Endothelial cell of umbilical vein (primary cell): ENCODE results near the gene PPP1R13L. TPM values are rescaled to one million over a fixed set of nuclear protein-coding genes. Genes with fewer than 3 reads are reported as not detected.

Experiments used
- BruUV-seq: library from RNA; stranded (reverse); fragments of 400-500 nt; replicated peaks from 2 replicates; lab custom pipeline; 2021; lab: Mats Ljungman, UMichigan
- CTCF ChIA-PET: fragments of 300-600, 350-600 bp; sonication (Branson Sonifier 250); formaldehyde crosslinking; loops from one replicate; lab custom pipeline; 2021; ENCODE audit warnings: antibody characterized with exemption, inconsistent platforms; lab: Charles Lee
- POLR2A ChIA-PET: fragments of 300-600, 350-600 bp; sonication (Branson Sonifier 250); formaldehyde crosslinking; loops from one replicate; lab custom pipeline; 2021; ENCODE audit warnings: antibody characterized with exemption, inconsistent platforms; lab: Charles Lee
- DNase-seq: peaks from one replicate; pipeline ENCODE4 v3.0.0-alpha.2; 2011; ENCODE audit warnings: low read depth, low spot score
- FAIRE-seq: peaks from 2 replicates; lab custom pipeline; 2011; peaks lifted over from hg19 to GRCh38; lab: Jason Lieb, UNC
- H2AFZ ChIP-seq: 2 replicates; pipeline ENCODE4 v1.6.0; 2012; ENCODE audit warnings: low read depth, low read length, control low read depth, inconsistent platforms
- H3K27ac ChIP-seq: 2 replicates; pipeline ENCODE4 v1.5.1; 2011; ENCODE audit warnings: low read depth, mild to moderate bottlenecking, control low read depth, low read length, moderate library complexity; ENCODE audit not compliant: insufficient read depth
- H3K27me3 ChIP-seq, 2 experiments: 2 replicates each; pipeline versions ENCODE4 v1.6.0 to v1.6.1; 2011; ENCODE audit warnings: low read length in 2 of 2, mixed read lengths in 1 of 2; ENCODE audit not compliant: control insufficient read depth in 2 of 2, insufficient read depth in 2 of 2
- H3K36me3 ChIP-seq, 2 experiments: 2 replicates in 1 of 2; 3 replicates in 1 of 2; pipeline ENCODE4 v1.5.1; 2011; ENCODE audit warnings: low read length in 2 of 2, mild to moderate bottlenecking in 1 of 2, moderate library complexity in 1 of 2; ENCODE audit not compliant: control insufficient read depth in 2 of 2, insufficient read depth in 2 of 2; ENCODE audit errors: extremely low read depth in 1 of 2
- H3K4me1 ChIP-seq: 3 replicates; pipeline ENCODE4 v1.5.1; 2011; ENCODE audit warnings: mild to moderate bottlenecking, low read length; ENCODE audit not compliant: control insufficient read depth, insufficient read depth; ENCODE audit errors: extremely low read depth
- H3K4me2 ChIP-seq: 2 replicates; pipeline ENCODE4 v1.6.1; 2011; ENCODE audit warnings: low read length, control low read depth, mixed read lengths; ENCODE audit not compliant: insufficient read depth
- H3K4me3 ChIP-seq, 3 experiments: fragments of 200-600 bp in 1 of 3; sonication (generic), shearing (Covaris generic) in 1 of 3; replicated peaks in 1 of 3; 2 replicates each; pipeline ENCODE4 v1.5.1; 2011 to 2016; ENCODE audit warnings: control low read depth in 3 of 3, low read length in 3 of 3, mild to moderate bottlenecking in 2 of 3, inconsistent platforms in 1 of 3, low read depth in 1 of 3, moderate library complexity in 1 of 3; ENCODE audit not compliant: insufficient read depth in 1 of 3
- H3K79me2 ChIP-seq: 2 replicates; pipeline ENCODE4 v1.6.0; 2012; ENCODE audit warnings: low read length, inconsistent platforms; ENCODE audit not compliant: control insufficient read depth, insufficient read depth
- H3K9ac ChIP-seq: replicated peaks from 2 replicates; pipeline ENCODE3; 2011; ENCODE audit warnings: low read length, control low read depth; ENCODE audit not compliant: insufficient read depth; ENCODE audit errors: extremely low read depth
- H3K9me1 ChIP-seq: replicated peaks from 3 replicates; pipeline ENCODE4 v1.6.0; 2011; ENCODE audit warnings: mild to moderate bottlenecking, low read length; ENCODE audit not compliant: control insufficient read depth, insufficient read depth; ENCODE audit errors: extremely low read depth
- H3K9me3 ChIP-seq: replicated peaks from 2 replicates; pipeline ENCODE4 v1.5.1; 2012; ENCODE audit warnings: low read length, inconsistent platforms; ENCODE audit not compliant: control insufficient read depth, insufficient read depth
- H4K20me1 ChIP-seq: replicated peaks from 2 replicates; pipeline ENCODE3; 2011; ENCODE audit warnings: mild to moderate bottlenecking, low read length; ENCODE audit not compliant: control insufficient read depth, insufficient read depth; ENCODE audit errors: extremely low read depth
- CTCF ChIP-seq, 2 donors: IDR thresholded peaks; 1 replicate in 1 of 2; 2 replicates in 1 of 2; pipeline ENCODE4 v1.5.1; 2011; ENCODE audit warnings: low read length in 2 of 2, mild to moderate bottlenecking in 2 of 2, moderate library complexity in 2 of 2, control low read depth in 1 of 2, inconsistent platforms in 1 of 2, low read depth in 1 of 2; ENCODE audit not compliant: insufficient read depth in 1 of 2; ENCODE audit errors: extremely low read depth in 1 of 2
- EZH2 ChIP-seq: IDR thresholded peaks from 2 replicates; pipeline ENCODE4 v1.6.1; 2012; ENCODE audit warnings: borderline replicate concordance, low read depth, mild to moderate bottlenecking, moderate library complexity, low read length, inconsistent platforms; ENCODE audit not compliant: severe bottlenecking
- FOS ChIP-seq: IDR thresholded peaks from 2 replicates; pipeline ENCODE4 v1.6.1; 2011; ENCODE audit warnings: mild to moderate bottlenecking, low read length, moderate library complexity, borderline replicate concordance; ENCODE audit not compliant: insufficient read depth
- GATA2 ChIP-seq: IDR thresholded peaks from 2 replicates; pipeline ENCODE4 v1.7.0; 2011; ENCODE audit warnings: low read depth, mild to moderate bottlenecking, moderate library complexity, mixed read lengths, low read length; ENCODE audit not compliant: insufficient read length, insufficient read depth
- JUN ChIP-seq: IDR thresholded peaks from 2 replicates; pipeline ENCODE4 v1.6.1; 2011; ENCODE audit warnings: borderline replicate concordance, low read depth; ENCODE audit not compliant: insufficient read length, insufficient read depth
- MAX ChIP-seq: IDR thresholded peaks from 2 replicates; pipeline ENCODE4 v1.6.1; 2011; ENCODE audit not compliant: insufficient read depth, insufficient read length
- MYC ChIP-seq: IDR thresholded peaks from one replicate; pipeline ENCODE4 v1.6.1; 2011; ENCODE audit warnings: mild to moderate bottlenecking, low read depth, low read length
- POLR2A ChIP-seq: IDR thresholded peaks from 2 replicates; pipeline ENCODE4 v1.6.1; 2012; ENCODE audit warnings: low read depth, mild to moderate bottlenecking, control low read depth, low read length
- POLR2AphosphoS5 ChIP-seq: IDR thresholded peaks from 2 replicates; pipeline ENCODE4 v1.6.1; 2012; ENCODE audit warnings: low read depth, mild to moderate bottlenecking, control low read depth, low read length, moderate library complexity; ENCODE audit not compliant: insufficient read depth
- dilution Hi-C: fragments of 300-500 bp; cut with MboI; formaldehyde crosslinking; loops from one replicate; pipeline ENCODE4 v1.15.0; 2019; ENCODE audit warnings: low sequenced_read_pairs; ENCODE audit not compliant: extremely low pct_ligation_motif_present
- intact Hi-C: fragments of 100-400 bp; cut with micrococcal nuclease; formaldehyde crosslinking; loops from one replicate; pipeline ENCODE4 v1.10.0; 2022
- polyA plus RNA-seq, 4 experiments: library from polyadenylated mRNA; depleted of rRNA in 3 of 4; stranded (reverse) in 3 of 4; unstranded in 1 of 4; fragments of >200 nt; gene quantifications; 2 replicates each; pipeline versions ENCODE4 v1.2.1 to v1.2.3, GENCODE V29; 2011 to 2012; ENCODE audit warnings: missing spikeins in 1 of 4
- total RNA-seq: library from RNA; stranded (reverse); gene quantifications from 2 replicates; pipeline ENCODE4 v1.2.3, GENCODE V29; 2021

PPP1R13L gene
- total and polyA plus RNA-seq, 2 donors (not counting 3 experiments of a cell fraction or from before 2014, with no cell fraction given): 28.5 to 77.4 TPM

- dilution Hi-C loops: no loop called here
- CTCF ChIA-PET: interaction anchor here (1.1 to 7.3 kb wide), 2 partner anchors 12 to 27 kb away, joined by 6 to 58 read pairs; no protein-coding TSS in a partner anchor
- TF ChIP-seq GATA2 (no peak), MYC (no peak), JUN (no peak), MAX (no peak), EZH2 (no peak), POLR2A (no peak), CTCF (IDR thresholded peaks at IDR 0.05; ENCODE audit: extremely low read depth in 1 of 2, insufficient read depth in 1 of 2, low read depth in 1 of 2, low read length in 2 of 2) (no peak), POLR2AphosphoS5 (no peak), FOS (no peak)
These were observed 46.4 kb upstream of the PPP1R13L start for GRCh38 chr19:45451131-45451849.

More at GRCh38 chr19:45451131-45451849, 46.4 kb upstream of the PPP1R13L start:
- Histone ChIP-seq H3K9me1 (no peaks in the 10 kb centered on the region), H3K4me2 (peak overlapping the region; percentile 61), H3K79me2 (no peaks in the 10 kb centered on the region), H3K4me1 (peaks cover 29% of the 10 kb centered on the region), H3K9me3 (no peaks in the 10 kb centered on the region), H3K9ac (peak overlapping the region; percentile 92), H3K36me3 (no peaks in the 10 kb centered on the region), H3K4me3 (peak overlapping the region; percentile 4 to 61 (median 34)), H3K27ac (peak overlapping the region; percentile 76), H3K27me3 (no peaks in the 10 kb centered on the region), H4K20me1 (no peaks in the 10 kb centered on the region), H2AFZ (peak overlapping the region; percentile 60)
- TSS peak; percentile 92 for BruUV-seq
- POLR2A ChIA-PET: no interaction called here
- FAIRE-seq: peak; percentile 49
- intact Hi-C loops: no loop called here
- peak; percentile 29 for DNase-seq
